ENCODE data around the gene WDR54.

DNA sequence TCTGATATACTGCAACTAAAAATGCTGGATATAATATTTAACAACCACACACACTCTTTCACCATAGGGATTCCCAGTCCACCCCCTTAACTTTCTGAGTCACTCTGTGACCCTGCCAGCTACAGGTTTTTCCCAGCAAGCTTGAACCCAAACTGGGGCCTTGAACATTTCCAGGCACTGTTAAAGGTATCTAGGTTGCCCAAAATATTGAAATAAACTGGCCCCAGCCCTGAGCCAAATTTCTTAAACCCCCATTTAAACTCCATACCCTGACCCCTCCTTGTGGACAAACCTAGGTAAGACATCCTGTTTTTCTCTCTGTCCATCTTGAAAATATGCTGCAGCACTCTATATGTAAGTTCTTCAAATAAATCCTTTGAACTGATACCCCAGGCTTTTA, 21.7 kb upstream of the WDR54 start:
- TF ChIP-seq, protein P1, sequence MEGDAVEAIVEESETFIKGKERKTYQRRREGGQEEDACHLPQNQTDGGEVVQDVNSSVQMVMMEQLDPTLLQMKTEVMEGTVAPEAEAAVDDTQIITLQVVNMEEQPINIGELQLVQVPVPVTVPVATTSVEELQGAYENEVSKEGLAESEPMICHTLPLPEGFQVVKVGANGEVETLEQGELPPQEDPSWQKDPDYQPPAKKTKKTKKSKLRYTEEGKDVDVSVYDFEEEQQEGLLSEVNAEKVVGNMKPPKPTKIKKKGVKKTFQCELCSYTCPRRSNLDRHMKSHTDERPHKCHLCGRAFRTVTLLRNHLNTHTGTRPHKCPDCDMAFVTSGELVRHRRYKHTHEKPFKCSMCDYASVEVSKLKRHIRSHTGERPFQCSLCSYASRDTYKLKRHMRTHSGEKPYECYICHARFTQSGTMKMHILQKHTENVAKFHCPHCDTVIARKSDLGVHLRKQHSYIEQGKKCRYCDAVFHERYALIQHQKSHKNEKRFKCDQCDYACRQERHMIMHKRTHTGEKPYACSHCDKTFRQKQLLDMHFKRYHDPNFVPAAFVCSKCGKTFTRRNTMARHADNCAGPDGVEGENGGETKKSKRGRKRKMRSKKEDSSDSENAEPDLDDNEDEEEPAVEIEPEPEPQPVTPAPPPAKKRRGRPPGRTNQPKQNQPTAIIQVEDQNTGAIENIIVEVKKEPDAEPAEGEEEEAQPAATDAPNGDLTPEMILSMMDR (IDR thresholded peaks at IDR 0.05), result peak in 1 of 4 experiments; percentile 12
- TF ChIP-seq POLR2A (IDR thresholded peaks at IDR 0.05), result no peak

Measured in uterus (tissue), 2 donors.